ENCODE results near the gene CST9.

The CST9 gene

DNA sequence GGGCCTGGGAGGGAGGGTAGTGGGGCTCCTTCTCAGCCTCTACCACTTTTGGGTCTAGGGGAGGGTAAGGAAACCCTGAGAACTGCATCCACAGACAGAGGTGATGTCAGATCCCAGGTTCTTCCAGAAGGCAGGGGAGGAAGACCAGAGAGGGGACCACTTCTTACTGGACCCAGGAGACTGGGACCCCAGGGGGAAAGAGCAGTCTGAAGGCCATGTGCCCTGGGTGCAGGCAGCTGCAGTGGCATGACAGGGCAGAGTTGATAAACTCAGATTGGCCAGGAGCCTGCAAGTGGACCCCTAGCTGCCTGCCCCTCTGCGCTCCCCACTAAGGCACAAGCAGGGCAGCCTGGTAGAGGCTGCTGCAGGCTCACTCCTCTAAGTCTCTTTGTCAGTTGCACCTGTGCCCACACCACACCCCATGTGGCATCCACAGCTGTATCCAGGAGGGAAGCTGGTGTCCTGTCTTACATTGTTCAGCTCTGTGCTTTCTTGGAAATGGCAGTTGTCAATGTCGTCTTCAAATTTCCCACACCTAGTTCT lies 40.1 kb downstream of the CST9 start:
- no peak overlapping the region for H3K4me3 ChIP-seq (ENCODE audit: low read depth, low read length)
- no peak for DNase-seq (ENCODE audit: low read depth)
- TF ChIP-seq CTCF (conservative IDR thresholded peaks at IDR 0.05; ENCODE audit: low read depth, low read length), result no peak

- H3K4me3 ChIP-seq (ENCODE audit: low read depth, low read length), result no peak overlapping the region
Measured at GRCh38 chr20:23564927-23565326, 40.8 kb downstream of the CST9 start.

GRCh38 chr20:23562721-23563342 lies 42.9 kb downstream of the CST9 start:
- TF ChIP-seq CTCF (conservative IDR thresholded peaks at IDR 0.05; ENCODE audit: low read depth, low read length), result no peak
- DNase-seq (ENCODE audit: low read depth), result no peak
- no peak overlapping the region for H3K4me3 ChIP-seq (ENCODE audit: low read depth, low read length)

More at GRCh38 chr20:23564927-23565326, 40.8 kb downstream of the CST9 start:
- no peak for TF ChIP-seq CTCF (conservative IDR thresholded peaks at IDR 0.05; ENCODE audit: low read depth, low read length)
- no peak for DNase-seq (ENCODE audit: low read depth)

- TF ChIP-seq CTCF (conservative IDR thresholded peaks at IDR 0.05; ENCODE audit: low read depth, low read length), result no peak
- no peak overlapping the region for H3K4me3 ChIP-seq (ENCODE audit: low read depth, low read length)
- DNase-seq (ENCODE audit: low read depth), result no peak
Measured at GRCh38 chr20:23554401-23554800, 51.3 kb downstream of the CST9 start.

Measured in choroid plexus epithelial cell (primary cell).